Epithelial cell of esophagus (primary cell): ENCODE results near the gene TDRD3.
A peak's percentile ranks its signal among the peaks of the same experiment; 100 is the strongest.

Source experiments
- DNase-seq: peaks from one replicate; pipeline ENCODE4 v3.0.0; 2010; ENCODE audit warnings: low read depth
- H3K4me3 ChIP-seq: 2 replicates; pipeline ENCODE4 v1.5.1; 2011; ENCODE audit warnings: mild to moderate bottlenecking, low read length, control low read depth
- CTCF ChIP-seq: IDR thresholded peaks from 2 replicates; pipeline ENCODE4 v1.5.1; 2011; ENCODE audit warnings: low read depth, mild to moderate bottlenecking, low read length, control low read depth, inconsistent platforms; ENCODE audit not compliant: insufficient read depth; ENCODE audit errors: missing control alignments

Gene TDRD3

GRCh38 chr13:60396783-60397703 lies at the start of gene TDRD3:
TDRD3 (plus strand) TSS chr13:60397220; CDS start chr13:60397365, 145 bp downstream.
- H3K4me3 ChIP-seq = peak within 1 kb of the TSS; percentile 88
- peak; percentile 86 for TF ChIP-seq CTCF
- peak; percentile 84 for DNase-seq

- H3K4me3 ChIP-seq = no peak overlapping the region
- DNase-seq = no peak
- TF ChIP-seq CTCF = no peak
These were observed 49.3 kb upstream of the TDRD3 start for GRCh38 chr13:60347690-60348089.

GRCh38 chr13:60348097-60348496 lies 48.9 kb upstream of the TDRD3 start:
- no peak overlapping the region for H3K4me3 ChIP-seq
- no peak for TF ChIP-seq CTCF
- DNase-seq = no peak

DNA sequence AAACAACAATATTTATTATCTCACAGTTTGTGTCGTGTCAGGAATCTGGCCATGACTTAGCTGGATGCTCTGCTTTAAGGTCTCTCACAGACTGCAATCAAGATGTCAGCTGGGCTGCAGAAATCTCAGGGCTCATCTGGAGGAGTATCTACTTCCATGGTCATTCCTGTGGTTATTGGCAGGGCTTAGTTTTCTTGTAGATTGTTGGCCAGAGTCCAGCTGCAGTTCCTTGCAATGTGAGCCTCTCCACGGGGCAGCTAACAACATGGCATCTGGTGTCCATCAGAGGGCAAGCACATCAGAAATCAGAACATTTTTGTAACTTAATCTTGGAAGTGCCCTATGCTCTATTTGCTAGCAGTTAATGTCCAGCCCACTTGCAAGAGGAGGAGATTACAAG lies 45.7 kb upstream of the TDRD3 start:
- TF ChIP-seq CTCF = no peak
- DNase-seq = peak; percentile 9
- no peak overlapping the region for H3K4me3 ChIP-seq

GRCh38 chr13:60351855-60352615 lies 45.0 kb upstream of the TDRD3 start:
- DNase-seq = no peak
- H3K4me3 ChIP-seq = no peak overlapping the region
- TF ChIP-seq CTCF = no peak

GRCh38 chr13:60352644-60353043 lies 44.4 kb upstream of the TDRD3 start:
- no peak for DNase-seq

More at GRCh38 chr13:60352644-60353043, 44.4 kb upstream of the TDRD3 start:
- H3K4me3 ChIP-seq = no peak overlapping the region
- no peak for TF ChIP-seq CTCF
